Colonic mucosa (tissue), 4 donors: ENCODE results near the gene MAS1. TPM values are rescaled to one million over a fixed set of nuclear protein-coding genes. Genes with fewer than 3 reads are reported as not detected.

Source experiments
- DNase-seq: peaks from one replicate; pipeline ENCODE4 v3.0.0-alpha.2; 2020
- H3K27ac ChIP-seq: fragments of 200-600 bp; one replicate; pipeline ENCODE4 v1.8.0; 2021
- H3K27me3 ChIP-seq: fragments of 200-600 bp; one replicate; pipeline ENCODE4 v1.8.0; 2021
- H3K36me3 ChIP-seq: fragments of 200-600 bp; one replicate; pipeline ENCODE4 v1.8.0; 2021
- H3K4me1 ChIP-seq: fragments of 200-600 bp; one replicate; pipeline ENCODE4 v1.8.0; 2021; ENCODE audit warnings: mild to moderate bottlenecking
- H3K4me3 ChIP-seq: fragments of 200-600 bp; one replicate; pipeline ENCODE4 v1.8.0; 2021
- H3K9ac ChIP-seq, 2 donors: one replicate each; pipeline ENCODE4 v1.7.0; 2013; ENCODE audit warnings: control low read depth in 2 of 2, low read depth in 2 of 2, low read length in 2 of 2
- H3K9me3 ChIP-seq: fragments of 200-600 bp; one replicate; pipeline ENCODE4 v1.8.0; 2021
- intact Hi-C: fragments of 100-400 bp; cut with DNase I; formaldehyde crosslinking; loops from one replicate; pipeline ENCODE4 v1.14.1; 2022
- total RNA-seq, 2 donors: library from RNA; stranded (reverse); fragmentation: NEBNext Ultra II Directional in 1 of 2; extraction: Animal tissue kit (Norgen Biotek cat#: 25700) in 1 of 2; gene quantifications; one replicate each; pipeline ENCODE4 v1.2.1, GENCODE V29; 2021
- TF ChIP-seq, protein P1 (sequence below): fragments of 200-600 bp; IDR thresholded peaks from one replicate; pipeline ENCODE4 v1.8.0; 2022; ENCODE audit warnings: antibody characterized with exemption, mild to moderate bottlenecking
- donor health status: healthy.
- donor health status: DM: no; HTN: no; CAD: no.
- donor health status: DM: no; HTN: no; CAD: no.

The MAS1 gene
- total RNA-seq, 2 donors from 2014 or later = not detected

DNA sequence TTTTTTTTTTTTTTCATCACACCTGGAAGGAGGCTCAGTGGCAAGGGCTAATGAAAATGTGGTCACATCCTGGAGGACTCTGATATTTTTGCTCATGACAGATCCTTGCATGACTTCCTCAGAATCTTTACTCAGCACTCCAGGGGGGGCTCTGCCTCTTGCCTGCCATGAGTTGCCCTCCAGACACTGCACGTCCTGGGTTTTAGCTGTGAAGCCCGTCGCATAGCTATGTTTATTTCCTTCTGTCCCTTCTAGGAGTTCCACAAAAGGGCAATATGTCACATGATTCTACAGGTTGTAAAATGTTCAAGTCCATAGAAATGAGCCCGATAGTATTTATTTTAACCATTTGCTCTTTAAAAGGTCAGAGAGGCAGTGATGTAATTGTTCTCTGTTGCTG lies 18.2 kb downstream of the MAS1 start:
- no peaks in the 10 kb centered on the region for H3K36me3 ChIP-seq
- intact Hi-C loops = no loop called here
- DNase-seq = no peak
- TF ChIP-seq, protein P1, sequence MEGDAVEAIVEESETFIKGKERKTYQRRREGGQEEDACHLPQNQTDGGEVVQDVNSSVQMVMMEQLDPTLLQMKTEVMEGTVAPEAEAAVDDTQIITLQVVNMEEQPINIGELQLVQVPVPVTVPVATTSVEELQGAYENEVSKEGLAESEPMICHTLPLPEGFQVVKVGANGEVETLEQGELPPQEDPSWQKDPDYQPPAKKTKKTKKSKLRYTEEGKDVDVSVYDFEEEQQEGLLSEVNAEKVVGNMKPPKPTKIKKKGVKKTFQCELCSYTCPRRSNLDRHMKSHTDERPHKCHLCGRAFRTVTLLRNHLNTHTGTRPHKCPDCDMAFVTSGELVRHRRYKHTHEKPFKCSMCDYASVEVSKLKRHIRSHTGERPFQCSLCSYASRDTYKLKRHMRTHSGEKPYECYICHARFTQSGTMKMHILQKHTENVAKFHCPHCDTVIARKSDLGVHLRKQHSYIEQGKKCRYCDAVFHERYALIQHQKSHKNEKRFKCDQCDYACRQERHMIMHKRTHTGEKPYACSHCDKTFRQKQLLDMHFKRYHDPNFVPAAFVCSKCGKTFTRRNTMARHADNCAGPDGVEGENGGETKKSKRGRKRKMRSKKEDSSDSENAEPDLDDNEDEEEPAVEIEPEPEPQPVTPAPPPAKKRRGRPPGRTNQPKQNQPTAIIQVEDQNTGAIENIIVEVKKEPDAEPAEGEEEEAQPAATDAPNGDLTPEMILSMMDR = no peak
- H3K27me3 ChIP-seq = no peaks in the 10 kb centered on the region
- no peak overlapping the region for H3K4me3 ChIP-seq
- no peaks in the 10 kb centered on the region for H3K9me3 ChIP-seq
- no peaks in the 10 kb centered on the region for H3K4me1 ChIP-seq
- no peak overlapping the region for H3K27ac ChIP-seq
- no peak overlapping the region for H3K9ac ChIP-seq

DNA sequence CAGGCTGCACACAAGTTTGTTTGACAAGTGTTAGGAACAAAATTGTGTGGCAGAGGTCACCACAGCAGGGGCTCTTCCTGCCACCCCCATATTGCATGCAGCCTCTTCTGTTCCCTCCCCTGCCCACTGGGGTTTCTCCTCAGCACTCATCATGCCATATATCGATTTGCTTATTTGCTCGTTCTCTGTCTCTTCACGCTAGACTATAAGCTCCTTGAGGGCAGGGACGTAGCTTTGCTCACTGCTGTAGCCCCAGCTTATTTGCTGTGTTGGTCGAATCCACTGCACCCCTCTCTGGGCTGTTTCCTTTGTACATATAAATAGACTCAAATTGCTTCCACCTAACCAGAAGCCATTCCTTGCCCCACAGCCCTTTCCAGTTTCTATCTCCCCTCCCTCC lies 19.6 kb downstream of the MAS1 start:
- H3K9me3 ChIP-seq = no peaks in the 10 kb centered on the region
- no peak for DNase-seq
- no peak overlapping the region for H3K4me3 ChIP-seq
- H3K4me1 ChIP-seq = no peaks in the 10 kb centered on the region
- H3K27ac ChIP-seq = no peak overlapping the region
- TF ChIP-seq, protein P1 = no peak
- no peaks in the 10 kb centered on the region for H3K36me3 ChIP-seq
- intact Hi-C loops = no loop called here
- no peak overlapping the region for H3K9ac ChIP-seq
- no peaks in the 10 kb centered on the region for H3K27me3 ChIP-seq

DNA sequence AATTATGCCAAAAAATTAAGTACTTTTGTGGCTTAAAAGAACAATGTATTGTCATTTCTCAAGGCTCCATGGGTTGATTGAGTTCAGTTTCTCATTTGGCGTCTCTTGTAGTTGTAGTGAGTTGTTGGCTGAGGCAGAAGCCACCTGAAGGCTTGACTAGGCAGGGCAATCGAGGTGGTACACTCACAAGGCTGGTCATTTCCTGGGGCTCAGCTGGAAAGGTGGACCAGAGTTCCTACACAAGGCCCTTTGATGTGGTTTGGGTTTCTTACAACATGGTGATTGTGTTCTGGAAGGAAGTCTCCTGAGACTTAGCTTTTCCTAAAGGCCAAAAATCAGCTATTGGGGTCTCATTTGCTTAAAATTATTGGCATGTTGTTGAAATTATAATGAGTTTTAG lies 22.6 kb downstream of the MAS1 start:
- TF ChIP-seq, protein P1 = no peak
- H3K36me3 ChIP-seq = no peaks in the 10 kb centered on the region
- H3K4me3 ChIP-seq = no peak overlapping the region
- no peak overlapping the region for H3K9ac ChIP-seq
- DNase-seq = no peak
- no peaks in the 10 kb centered on the region for H3K4me1 ChIP-seq
- H3K9me3 ChIP-seq = no peaks in the 10 kb centered on the region
- no peaks in the 10 kb centered on the region for H3K27me3 ChIP-seq
- intact Hi-C loops = no loop called here
- H3K27ac ChIP-seq = no peak overlapping the region

DNA sequence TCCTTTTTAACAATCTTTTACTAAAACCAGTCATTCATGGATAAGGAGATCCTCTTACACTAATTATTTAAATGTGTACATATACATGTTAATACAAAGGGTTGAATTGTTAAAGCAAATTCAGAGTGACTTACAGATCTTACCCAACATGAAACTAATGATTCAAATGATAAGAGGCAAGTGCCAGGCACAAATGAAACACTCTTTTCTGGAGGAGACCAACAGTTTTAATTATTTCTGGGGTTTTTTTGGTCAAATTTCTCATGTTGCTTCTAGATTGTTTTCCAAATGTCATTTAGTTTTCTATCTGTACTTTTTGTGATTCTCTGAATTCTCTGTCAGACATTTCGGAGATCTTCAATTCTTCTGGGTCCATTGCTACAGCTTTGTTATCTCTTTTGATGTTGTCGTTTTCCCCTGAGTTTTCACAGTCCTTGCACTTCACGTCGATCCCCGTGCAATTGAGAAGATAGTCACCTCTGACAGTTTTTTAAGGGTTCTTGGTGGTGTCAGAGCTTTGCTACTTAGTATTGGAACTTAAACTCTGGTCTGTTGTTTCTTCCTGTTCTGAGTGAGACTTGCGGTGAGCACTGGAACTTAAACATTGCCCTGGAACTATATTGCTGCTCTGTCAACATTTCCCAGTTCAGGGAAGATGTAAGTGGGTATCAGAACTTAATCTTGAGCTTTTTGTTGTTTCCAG lies 23.2 kb downstream of the MAS1 start:
- Histone ChIP-seq H3K27me3 (no peaks in the 10 kb centered on the region), H3K27ac (no peak overlapping the region), H3K4me1 (no peaks in the 10 kb centered on the region), H3K36me3 (no peaks in the 10 kb centered on the region), H3K4me3 (no peak overlapping the region), H3K9me3 (no peaks in the 10 kb centered on the region), H3K9ac (no peak overlapping the region)
- DNase-seq = no peak
- intact Hi-C loops = no loop called here
- TF ChIP-seq, protein P1 = no peak

DNA sequence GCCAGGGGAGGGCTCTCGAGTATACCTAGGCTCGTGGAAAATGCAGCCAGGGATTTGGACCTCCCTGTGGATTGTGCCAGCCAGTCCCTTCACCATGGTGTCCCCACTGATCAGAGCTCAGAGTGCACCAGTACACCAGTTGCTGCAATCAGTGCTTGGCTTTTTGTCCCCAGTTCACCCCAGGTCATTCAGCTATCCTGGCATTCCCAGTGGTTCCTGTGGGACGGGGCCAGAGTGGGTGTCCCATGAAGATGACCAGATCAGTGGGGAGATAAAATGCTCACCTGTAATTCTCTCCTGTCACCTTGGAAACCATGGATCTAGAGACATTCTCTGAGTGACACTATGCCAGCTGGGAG lies 23.8 kb downstream of the MAS1 start:
- TF ChIP-seq, protein P1 = no peak
- no peaks in the 10 kb centered on the region for H3K9me3 ChIP-seq
- H3K36me3 ChIP-seq = no peaks in the 10 kb centered on the region
- no peak overlapping the region for H3K4me3 ChIP-seq
- H3K27me3 ChIP-seq = no peaks in the 10 kb centered on the region
- no peak overlapping the region for H3K27ac ChIP-seq
- H3K4me1 ChIP-seq = no peaks in the 10 kb centered on the region
- no peak overlapping the region for H3K9ac ChIP-seq
- intact Hi-C loops = no loop called here
- DNase-seq = no peak
